Activated naive CD8-positive, alpha-beta T cell (primary cell): ENCODE measurements around the gene KRTAP5-9.
"Not testable (repeated sequence)": the region's sequence is repeated elsewhere in the genome, so short reads cannot be mapped to it uniquely, and the experiment has no call there.

ENCODE experiments used
- H3K27ac Mint-ChIP-seq: one replicate; pipeline ENCODE4 v1.8.0; 2021; ENCODE audit warnings: mixed read lengths
- H3K27me3 Mint-ChIP-seq: one replicate; pipeline ENCODE4 v1.8.0; 2021; ENCODE audit warnings: mixed read lengths
- H3K36me3 Mint-ChIP-seq: one replicate; pipeline ENCODE4 v1.8.0; 2021; ENCODE audit warnings: mixed read lengths
- H3K4me1 Mint-ChIP-seq: one replicate; pipeline ENCODE4 v1.8.0; 2021; ENCODE audit warnings: low read depth, mixed read lengths
- H3K4me3 Mint-ChIP-seq: one replicate; pipeline ENCODE4 v1.8.0; 2021; ENCODE audit warnings: mild to moderate bottlenecking, mixed read lengths
- H3K9me3 Mint-ChIP-seq: one replicate; pipeline ENCODE4 v1.8.0; 2021; ENCODE audit warnings: low read depth, mixed read lengths

The KRTAP5-9 gene

GRCh38 chr11:71581826-71582225 lies 33.6 kb downstream of the KRTAP5-9 start:
- H3K27ac Mint-ChIP-seq: no peak overlapping the region
- peaks cover 23% of the 10 kb centered on the region for H3K27me3 Mint-ChIP-seq
- H3K4me1 Mint-ChIP-seq: peaks cover 3% of the 10 kb centered on the region
- H3K36me3 Mint-ChIP-seq: no peaks in the 10 kb centered on the region
- no peak overlapping the region for H3K4me3 Mint-ChIP-seq
- H3K9me3 Mint-ChIP-seq: no peaks in the 10 kb centered on the region

- Mint-ChIP-seq H3K9me3 (no peaks in the 10 kb centered on the region), H3K36me3 (no peaks in the 10 kb centered on the region), H3K4me3 (no peak within 1 kb of the TSS), H3K27ac (no peak within 1 kb of the TSS), H3K27me3 (peaks cover 23% of the 10 kb centered on the region), H3K4me1 (peaks cover 3% of the 10 kb centered on the region)
Measured at GRCh38 chr11:71582309-71582895, 34.2 kb downstream of the KRTAP5-9 start, which contains the start of gene KRTAP5-11. Gene KRTAP5-11, minus strand, starts transcription at chr11:71582875. Its CDS starts 38 bp downstream, at chr11:71582837.

- not testable (repeated sequence) for H3K36me3 Mint-ChIP-seq, H3K4me1 Mint-ChIP-seq, H3K4me3 Mint-ChIP-seq, H3K27ac Mint-ChIP-seq, H3K9me3 Mint-ChIP-seq
- peaks cover 23% of the 10 kb centered on the region for H3K27me3 Mint-ChIP-seq
Measured at GRCh38 chr11:71582969-71583368, 34.7 kb downstream of the KRTAP5-9 start.

GRCh38 chr11:71585673-71586072 lies 37.5 kb downstream of the KRTAP5-9 start:
- not testable (repeated sequence) for H3K9me3 Mint-ChIP-seq, H3K36me3 Mint-ChIP-seq, H3K27ac Mint-ChIP-seq, H3K4me1 Mint-ChIP-seq, H3K4me3 Mint-ChIP-seq
- peaks cover 21% of the 10 kb centered on the region for H3K27me3 Mint-ChIP-seq

GRCh38 chr11:71588314-71588713 lies 40.1 kb downstream of the KRTAP5-9 start:
- H3K4me3 Mint-ChIP-seq, H3K36me3 Mint-ChIP-seq, H3K9me3 Mint-ChIP-seq, H3K27ac Mint-ChIP-seq, H3K4me1 Mint-ChIP-seq: not testable (repeated sequence)
- peaks cover 14% of the 10 kb centered on the region for H3K27me3 Mint-ChIP-seq

- not testable (repeated sequence) for H3K4me3 Mint-ChIP-seq, H3K27ac Mint-ChIP-seq, H3K4me1 Mint-ChIP-seq, H3K36me3 Mint-ChIP-seq, H3K9me3 Mint-ChIP-seq
- H3K27me3 Mint-ChIP-seq: peaks cover 11% of the 10 kb centered on the region
Measured at GRCh38 chr11:71588822-71589545, 40.8 kb downstream of the KRTAP5-9 start.

- not testable (repeated sequence) for H3K36me3 Mint-ChIP-seq, H3K9me3 Mint-ChIP-seq, H3K4me1 Mint-ChIP-seq, H3K4me3 Mint-ChIP-seq, H3K27ac Mint-ChIP-seq, H3K27me3 Mint-ChIP-seq
Measured at GRCh38 chr11:71589546-71589920, 41.3 kb downstream of the KRTAP5-9 start.
